ENCODE measurements around the gene PROZ. TPM values are rescaled to one million over a fixed set of nuclear protein-coding genes. Genes with fewer than 3 reads are reported as not detected.
A peak's percentile ranks its signal among the peaks of the same experiment; 100 is the strongest.
"Not testable (repeated sequence)": the region's sequence is repeated elsewhere in the genome, so short reads cannot be mapped to it uniquely, and the experiment has no call there.

The PROZ gene
- polyA plus RNA-seq, 1 donor (not counting 4 experiments of a cell fraction or from before 2014, with no cell fraction given), result not detected

- FAIRE-seq, result no peak
- dilution Hi-C loops (cut with MboI; ENCODE audit: extremely low pct_ligation_motif_present, low sequenced_read_pairs), result no loop called here
- Histone ChIP-seq H4K20me1 (ENCODE audit: control insufficient read depth, extremely low read depth, insufficient read depth, low read length) (no peaks in the 10 kb centered on the region), H3K4me2 (ENCODE audit: control insufficient read depth, extremely low read depth, insufficient read depth, low read depth, low read length) (no peak overlapping the region), H3K36me3 (ENCODE audit: control insufficient read depth in 2 of 2, extremely low read depth in 1 of 2, insufficient read depth in 2 of 2, low read length in 2 of 2) (no peaks in the 10 kb centered on the region), H3K79me2 (ENCODE audit: control insufficient read depth, insufficient read depth, low read length) (no peaks in the 10 kb centered on the region), H3K27ac (ENCODE audit: control insufficient read depth, insufficient read depth, low read length) (no peak overlapping the region), H3K9ac (ENCODE audit: control insufficient read depth, extremely low read depth, insufficient read depth, low read length) (no peak overlapping the region), H3K4me1 (ENCODE audit: control insufficient read depth, extremely low read depth, insufficient read depth, low read length) (no peaks in the 10 kb centered on the region), H3K9me1 (ENCODE audit: control insufficient read depth, extremely low read depth, insufficient read depth, low read length) (no peaks in the 10 kb centered on the region), H3K27me3 (ENCODE audit: control insufficient read depth, extremely low read depth, insufficient read depth, low read length) (peaks cover 37% of the 10 kb centered on the region), H3K9me3 (ENCODE audit: control insufficient read depth, low read depth, low read length) (no peaks in the 10 kb centered on the region), H3K4me3 (ENCODE audit: control insufficient read depth in 2 of 3, extremely low read depth in 1 of 3, insufficient read depth in 2 of 3, low read depth in 1 of 3, low read length in 3 of 3) (no peak overlapping the region), H2AFZ (ENCODE audit: control insufficient read depth, low read length) (no peak overlapping the region)
- no peak for DNase-seq (ENCODE audit: low read depth, low spot score)
- TF ChIP-seq EZH2 (IDR thresholded peaks at IDR 0.05; ENCODE audit: low read length) (peak; percentile 91), CTCF (optimal IDR thresholded peaks at IDR 0.05 in 1 of 3, IDR thresholded peaks at IDR 0.05 in 1 of 3, conservative IDR thresholded peaks at IDR 0.05 in 1 of 3; ENCODE audit: extremely low read depth in 1 of 3, insufficient read depth in 2 of 3, low read length in 3 of 3) (no peak)
These were observed 48.2 kb upstream of the PROZ start for GRCh38 chr13:113110048-113110851.

- dilution Hi-C loops (cut with MboI; ENCODE audit: extremely low pct_ligation_motif_present, low sequenced_read_pairs), result no loop called here
- H3K9me1 ChIP-seq (ENCODE audit: control insufficient read depth, extremely low read depth, insufficient read depth, low read length), result no peaks in the 10 kb centered on the region
- H3K36me3 ChIP-seq (ENCODE audit: control insufficient read depth in 2 of 2, extremely low read depth in 1 of 2, insufficient read depth in 2 of 2, low read length in 2 of 2), result no peaks in the 10 kb centered on the region
- FAIRE-seq (no peak), DNase-seq (ENCODE audit: low read depth, low spot score) (no peak)
- H3K9me3 ChIP-seq (ENCODE audit: control insufficient read depth, low read depth, low read length), result no peaks in the 10 kb centered on the region
- peaks cover 33% of the 10 kb centered on the region for H3K27me3 ChIP-seq (ENCODE audit: control insufficient read depth, extremely low read depth, insufficient read depth, low read length)
- H3K4me3 ChIP-seq (ENCODE audit: control insufficient read depth in 2 of 3, extremely low read depth in 1 of 3, insufficient read depth in 2 of 3, low read depth in 1 of 3, low read length in 3 of 3), result no peak overlapping the region
- H3K4me2 ChIP-seq (ENCODE audit: control insufficient read depth, extremely low read depth, insufficient read depth, low read depth, low read length), result no peak overlapping the region
- no peak overlapping the region for H2AFZ ChIP-seq (ENCODE audit: control insufficient read depth, low read length)
- no peak overlapping the region for H3K27ac ChIP-seq (ENCODE audit: control insufficient read depth, insufficient read depth, low read length)
- TF ChIP-seq CTCF (optimal IDR thresholded peaks at IDR 0.05 in 1 of 3, IDR thresholded peaks at IDR 0.05 in 1 of 3, conservative IDR thresholded peaks at IDR 0.05 in 1 of 3; ENCODE audit: extremely low read depth in 1 of 3, insufficient read depth in 2 of 3, low read length in 3 of 3) (no peak), EZH2 (IDR thresholded peaks at IDR 0.05; ENCODE audit: low read length) (peak; percentile 45)
- H3K9ac ChIP-seq (ENCODE audit: control insufficient read depth, extremely low read depth, insufficient read depth, low read length), result no peak overlapping the region
- no peaks in the 10 kb centered on the region for H3K4me1 ChIP-seq (ENCODE audit: control insufficient read depth, extremely low read depth, insufficient read depth, low read length)
- H3K79me2 ChIP-seq (ENCODE audit: control insufficient read depth, insufficient read depth, low read length), result no peaks in the 10 kb centered on the region
- no peaks in the 10 kb centered on the region for H4K20me1 ChIP-seq (ENCODE audit: control insufficient read depth, extremely low read depth, insufficient read depth, low read length)
These were observed 47.6 kb upstream of the PROZ start for GRCh38 chr13:113110852-113111315.

GRCh38 chr13:113111821-113112220 lies 46.6 kb upstream of the PROZ start:
- DNase-seq (ENCODE audit: low read depth, low spot score); dilution Hi-C loops (cut with MboI; ENCODE audit: extremely low pct_ligation_motif_present, low sequenced_read_pairs); FAIRE-seq; H3K36me3 ChIP-seq (ENCODE audit: control insufficient read depth in 2 of 2, extremely low read depth in 1 of 2, insufficient read depth in 2 of 2, low read length in 2 of 2); H3K27ac ChIP-seq (ENCODE audit: control insufficient read depth, insufficient read depth, low read length); H3K79me2 ChIP-seq (ENCODE audit: control insufficient read depth, insufficient read depth, low read length); H4K20me1 ChIP-seq (ENCODE audit: control insufficient read depth, extremely low read depth, insufficient read depth, low read length); H3K9me3 ChIP-seq (ENCODE audit: control insufficient read depth, low read depth, low read length); H3K9me1 ChIP-seq (ENCODE audit: control insufficient read depth, extremely low read depth, insufficient read depth, low read length); H3K4me3 ChIP-seq (ENCODE audit: control insufficient read depth in 2 of 3, extremely low read depth in 1 of 3, insufficient read depth in 2 of 3, low read depth in 1 of 3, low read length in 3 of 3); H3K4me2 ChIP-seq (ENCODE audit: control insufficient read depth, extremely low read depth, insufficient read depth, low read depth, low read length); H3K4me1 ChIP-seq (ENCODE audit: control insufficient read depth, extremely low read depth, insufficient read depth, low read length); H2AFZ ChIP-seq (ENCODE audit: control insufficient read depth, low read length); H3K9ac ChIP-seq (ENCODE audit: control insufficient read depth, extremely low read depth, insufficient read depth, low read length): not testable (repeated sequence)
- peaks cover 36% of the 10 kb centered on the region for H3K27me3 ChIP-seq (ENCODE audit: control insufficient read depth, extremely low read depth, insufficient read depth, low read length)

GRCh38 chr13:113112475-113112874 lies 46.0 kb upstream of the PROZ start:
- H3K36me3 ChIP-seq (ENCODE audit: control insufficient read depth in 2 of 2, extremely low read depth in 1 of 2, insufficient read depth in 2 of 2, low read length in 2 of 2); dilution Hi-C loops (cut with MboI; ENCODE audit: extremely low pct_ligation_motif_present, low sequenced_read_pairs); H3K79me2 ChIP-seq (ENCODE audit: control insufficient read depth, insufficient read depth, low read length); FAIRE-seq; H3K4me3 ChIP-seq (ENCODE audit: control insufficient read depth in 2 of 3, extremely low read depth in 1 of 3, insufficient read depth in 2 of 3, low read depth in 1 of 3, low read length in 3 of 3); H2AFZ ChIP-seq (ENCODE audit: control insufficient read depth, low read length); H3K9ac ChIP-seq (ENCODE audit: control insufficient read depth, extremely low read depth, insufficient read depth, low read length); H3K9me1 ChIP-seq (ENCODE audit: control insufficient read depth, extremely low read depth, insufficient read depth, low read length); H3K9me3 ChIP-seq (ENCODE audit: control insufficient read depth, low read depth, low read length); DNase-seq (ENCODE audit: low read depth, low spot score); H3K27ac ChIP-seq (ENCODE audit: control insufficient read depth, insufficient read depth, low read length); H4K20me1 ChIP-seq (ENCODE audit: control insufficient read depth, extremely low read depth, insufficient read depth, low read length); H3K4me2 ChIP-seq (ENCODE audit: control insufficient read depth, extremely low read depth, insufficient read depth, low read depth, low read length); H3K4me1 ChIP-seq (ENCODE audit: control insufficient read depth, extremely low read depth, insufficient read depth, low read length): not testable (repeated sequence)
- H3K27me3 ChIP-seq (ENCODE audit: control insufficient read depth, extremely low read depth, insufficient read depth, low read length), result peaks cover 36% of the 10 kb centered on the region
